ENCODE results near the gene PTDSS2. TPM values are rescaled to one million over a fixed set of nuclear protein-coding genes. Genes with fewer than 3 reads are reported as not detected.
A peak's percentile ranks its signal among the peaks of the same experiment; 100 is the strongest.

The PTDSS2 gene
- total RNA-seq, 1 donor from 2014 or later: 33.9 TPM

DNA sequence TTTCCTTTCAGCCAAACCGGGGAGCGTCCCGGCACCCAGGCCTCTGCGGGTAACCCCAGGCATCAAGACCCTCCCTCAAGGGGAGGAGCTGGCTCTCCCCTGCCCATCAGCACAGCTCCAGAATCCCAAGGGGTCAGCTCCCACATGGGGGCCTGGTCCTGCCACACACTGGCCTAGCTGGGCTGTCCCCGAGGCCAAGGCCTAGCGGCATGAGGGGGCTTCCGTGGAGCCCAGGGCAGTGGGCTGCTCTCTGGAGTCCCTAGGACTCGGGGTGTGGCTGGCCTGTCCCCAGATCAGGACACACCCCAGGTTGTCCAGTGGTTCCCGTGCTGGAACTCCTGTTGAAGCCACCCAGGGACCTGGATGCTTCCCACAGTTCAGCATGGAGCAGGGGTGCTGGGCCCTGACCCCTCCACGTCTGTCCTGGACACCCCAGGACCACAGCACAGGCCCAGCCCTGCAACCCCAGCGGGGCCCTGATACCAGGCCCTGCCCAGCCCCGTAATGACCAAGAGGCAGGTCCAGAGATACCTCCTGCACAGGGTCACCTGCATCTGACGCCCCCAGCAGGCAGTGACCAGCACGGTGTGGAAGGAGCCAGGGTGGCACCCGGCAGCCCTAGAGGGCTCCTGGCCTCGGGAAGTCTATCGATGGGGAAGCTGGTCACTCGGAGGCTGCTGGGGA is 79.8 kb downstream of the PTDSS2 start:
- H3K27me3 Mint-ChIP-seq (ENCODE audit: insufficient read depth): no peaks in the 10 kb centered on the region
- intact Hi-C loops (cut with micrococcal nuclease): no loop called here

GRCh38 chr11:530960-531831 is 81.1 kb downstream of the PTDSS2 start:
- H3K4me1 Mint-ChIP-seq (ENCODE audit: low read depth): peaks cover 6% of the 10 kb centered on the region
- no peaks in the 10 kb centered on the region for H3K27me3 Mint-ChIP-seq (ENCODE audit: insufficient read depth)
- DNase-seq (ENCODE audit: low spot score): no peak
- H3K36me3 Mint-ChIP-seq (ENCODE audit: low read depth): peaks cover 2% of the 10 kb centered on the region
- H3K9me3 Mint-ChIP-seq: no peaks in the 10 kb centered on the region
- peak overlapping the region; percentile 30 for H3K4me3 Mint-ChIP-seq
- intact Hi-C loops (cut with micrococcal nuclease): no loop called here
- H3K27ac Mint-ChIP-seq: no peak overlapping the region

More for the DNA sequence above, 79.8 kb downstream of the PTDSS2 start:
- H3K4me3 Mint-ChIP-seq: no peak overlapping the region
- H3K36me3 Mint-ChIP-seq (ENCODE audit: low read depth): peaks cover 2% of the 10 kb centered on the region
- DNase-seq (ENCODE audit: low spot score): no peak
- H3K9me3 Mint-ChIP-seq: no peaks in the 10 kb centered on the region
- peaks cover 4% of the 10 kb centered on the region for H3K4me1 Mint-ChIP-seq (ENCODE audit: low read depth)
- H3K27ac Mint-ChIP-seq: no peak overlapping the region

- Mint-ChIP-seq H3K27me3 (ENCODE audit: insufficient read depth) (no peaks in the 10 kb centered on the region), H3K4me3 (peak overlapping the region; percentile 58), H3K36me3 (ENCODE audit: low read depth) (peaks cover 2% of the 10 kb centered on the region), H3K9me3 (no peaks in the 10 kb centered on the region), H3K4me1 (ENCODE audit: low read depth) (peaks cover 9% of the 10 kb centered on the region), H3K27ac (no peak overlapping the region)
- intact Hi-C loops (cut with micrococcal nuclease): no loop called here
- DNase-seq (ENCODE audit: low spot score): no peak
Measured at GRCh38 chr11:531919-532526, 81.9 kb downstream of the PTDSS2 start.

DNA sequence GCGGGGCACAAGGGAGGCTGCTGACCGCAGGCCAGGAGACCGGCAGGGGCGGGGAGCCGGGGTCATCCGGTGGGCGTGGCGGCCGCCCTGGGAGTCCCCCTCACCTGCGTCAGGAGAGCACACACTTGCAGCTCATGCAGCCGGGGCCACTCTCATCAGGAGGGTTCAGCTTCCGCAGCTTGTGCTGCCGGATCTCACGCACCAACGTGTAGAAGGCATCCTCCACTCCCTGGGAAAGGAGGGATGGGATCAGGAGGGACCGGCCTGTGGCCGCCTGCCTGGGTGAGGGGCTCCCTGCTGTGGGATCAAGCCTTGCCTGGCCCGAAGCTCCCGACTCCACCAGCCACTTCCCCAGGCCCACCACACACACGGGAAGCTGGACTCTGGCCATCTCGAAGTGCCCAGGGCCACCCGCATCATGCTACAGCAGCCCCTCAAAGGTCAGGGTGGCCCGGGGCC is 82.5 kb downstream of the PTDSS2 start:
- intact Hi-C loops (cut with micrococcal nuclease): no loop called here
- Mint-ChIP-seq H3K4me1 (ENCODE audit: low read depth) (peaks cover 9% of the 10 kb centered on the region), H3K27ac (no peak overlapping the region), H3K4me3 (peak overlapping the region; percentile 5), H3K36me3 (ENCODE audit: low read depth) (peaks cover 2% of the 10 kb centered on the region), H3K27me3 (ENCODE audit: insufficient read depth) (no peaks in the 10 kb centered on the region), H3K9me3 (no peaks in the 10 kb centered on the region)
- DNase-seq (ENCODE audit: low spot score): no peak

DNA sequence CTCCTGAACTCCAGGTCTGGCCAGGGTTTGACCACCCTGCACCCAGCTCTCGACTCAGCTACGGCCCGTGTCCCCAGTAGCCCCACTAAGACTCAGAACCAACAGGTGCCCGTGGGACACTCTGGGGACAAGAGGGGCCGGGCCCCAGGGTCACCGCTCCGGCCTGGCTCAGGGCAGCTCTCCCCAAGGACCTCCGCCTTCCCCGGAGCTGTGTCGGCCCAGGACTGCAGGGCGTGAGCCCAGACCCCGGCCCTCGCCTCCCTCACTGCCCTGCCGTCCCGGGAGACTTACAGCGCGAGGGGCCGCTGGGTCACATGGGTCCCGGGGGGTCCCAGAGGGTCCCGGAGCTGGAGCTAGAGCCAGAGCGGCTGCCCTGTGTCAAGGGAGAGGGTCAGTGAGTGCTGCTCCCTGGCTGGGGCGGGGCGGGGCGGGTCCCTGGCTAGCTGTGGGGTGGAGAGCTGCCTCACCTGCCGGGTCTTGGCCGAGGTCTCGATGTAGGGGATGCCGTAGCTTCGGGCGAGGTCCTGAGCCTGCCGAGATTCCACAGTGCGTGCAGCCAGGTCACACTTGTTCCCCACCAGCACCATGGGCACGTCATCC is 83.0 kb downstream of the PTDSS2 start:
- no peak overlapping the region for H3K27ac Mint-ChIP-seq
- H3K9me3 Mint-ChIP-seq: no peaks in the 10 kb centered on the region
- intact Hi-C loops (cut with micrococcal nuclease): no loop called here
- peaks cover 2% of the 10 kb centered on the region for H3K36me3 Mint-ChIP-seq (ENCODE audit: low read depth)
- no peak overlapping the region for H3K4me3 Mint-ChIP-seq
- peaks cover 9% of the 10 kb centered on the region for H3K4me1 Mint-ChIP-seq (ENCODE audit: low read depth)
- H3K27me3 Mint-ChIP-seq (ENCODE audit: insufficient read depth): no peaks in the 10 kb centered on the region
- DNase-seq (ENCODE audit: low spot score): no peak

- intact Hi-C loops (cut with micrococcal nuclease): loop anchor here (1.0 kb wide), 1 partner anchor 15 kb away; no protein-coding TSS in a partner anchor
- Mint-ChIP-seq H3K9me3 (no peaks in the 10 kb centered on the region), H3K27me3 (ENCODE audit: insufficient read depth) (no peaks in the 10 kb centered on the region), H3K27ac (no peak overlapping the region), H3K4me3 (peak overlapping the region; percentile 75), H3K4me1 (ENCODE audit: low read depth) (peaks cover 9% of the 10 kb centered on the region), H3K36me3 (ENCODE audit: low read depth) (peaks cover 2% of the 10 kb centered on the region)
- DNase-seq (ENCODE audit: low spot score): no peak
Measured at GRCh38 chr11:533586-534395, 83.7 kb downstream of the PTDSS2 start.

GRCh38 chr11:534396-535209 is 84.5 kb downstream of the PTDSS2 start:
- Mint-ChIP-seq H3K27me3 (ENCODE audit: insufficient read depth) (no peaks in the 10 kb centered on the region), H3K36me3 (ENCODE audit: low read depth) (peaks cover 2% of the 10 kb centered on the region), H3K4me3 (peak overlapping the region; percentile 75), H3K4me1 (ENCODE audit: low read depth) (peaks cover 9% of the 10 kb centered on the region), H3K27ac (no peak overlapping the region), H3K9me3 (no peaks in the 10 kb centered on the region)
- intact Hi-C loops (cut with micrococcal nuclease): loop anchor here (1.0 to 5.0 kb wide), 4 partner anchors 16 to 326 kb away; no protein-coding TSS in a partner anchor
- no peak for DNase-seq (ENCODE audit: low spot score)

- peaks cover 9% of the 10 kb centered on the region for H3K4me1 Mint-ChIP-seq (ENCODE audit: low read depth)
- peaks cover 2% of the 10 kb centered on the region for H3K36me3 Mint-ChIP-seq (ENCODE audit: low read depth)
- no peaks in the 10 kb centered on the region for H3K27me3 Mint-ChIP-seq (ENCODE audit: insufficient read depth)
- DNase-seq (ENCODE audit: low spot score): no peak
- no peaks in the 10 kb centered on the region for H3K9me3 Mint-ChIP-seq
- no peak overlapping the region for H3K4me3 Mint-ChIP-seq
- no peak overlapping the region for H3K27ac Mint-ChIP-seq
- intact Hi-C loops (cut with micrococcal nuclease): loop anchor here (1.0 to 5.0 kb wide), 3 partner anchors 187 to 327 kb away; no protein-coding TSS in a partner anchor
Measured at GRCh38 chr11:535210-535518, 85.1 kb downstream of the PTDSS2 start.

DNA sequence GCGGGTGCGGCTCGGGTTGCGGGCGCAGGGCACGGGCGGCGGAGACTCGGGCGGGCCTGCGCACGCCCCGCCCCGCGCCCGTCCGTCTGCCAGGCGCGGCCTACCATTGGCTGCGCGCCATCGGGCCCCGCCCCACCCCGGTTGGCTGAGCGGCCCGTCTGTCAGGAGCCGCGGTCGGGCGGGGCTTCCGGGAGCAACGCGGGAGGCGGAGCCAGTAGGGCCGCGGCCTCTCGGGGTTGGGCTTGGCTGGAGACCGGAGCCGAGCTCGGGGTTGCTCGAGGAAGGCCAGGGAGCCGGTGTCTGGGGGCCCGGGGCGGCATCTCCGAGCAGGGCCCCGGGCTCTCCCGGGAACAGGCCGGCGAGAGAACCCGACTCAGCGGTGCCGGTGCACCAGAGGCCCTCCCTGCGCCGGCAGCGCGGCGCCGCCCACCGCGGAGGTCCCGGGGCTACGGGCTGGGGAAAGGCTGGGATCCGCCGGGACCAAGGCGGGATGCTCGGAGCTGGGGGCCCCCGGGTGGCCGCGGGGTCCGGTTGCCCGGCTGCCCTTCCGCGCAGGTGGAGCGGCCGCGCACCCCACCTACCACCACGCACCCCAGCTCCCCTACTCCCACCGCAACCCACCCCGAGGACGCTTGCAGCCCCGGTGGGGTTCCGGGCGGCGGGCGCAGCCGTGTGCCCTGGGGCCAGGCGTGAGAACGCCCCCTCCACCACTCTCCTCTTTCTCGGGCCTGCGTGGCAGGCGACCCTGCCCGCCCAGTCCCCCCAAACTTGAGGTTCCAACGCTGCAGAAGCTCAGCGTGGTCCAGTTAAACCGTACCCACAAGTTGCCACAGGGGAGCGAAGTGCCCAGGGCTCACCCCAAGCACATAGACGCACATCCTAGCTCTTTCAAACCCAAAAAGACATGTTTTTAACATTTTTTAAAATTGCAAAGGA is 85.7 kb downstream of the PTDSS2 start, which contains the start of gene HRAS:
Gene HRAS, minus strand, starts transcription at position 58 of the 936 bp plus-strand sequence.
- peaks cover 2% of the 10 kb centered on the region for H3K36me3 Mint-ChIP-seq (ENCODE audit: low read depth)
- H3K4me1 Mint-ChIP-seq (ENCODE audit: low read depth): peaks cover 9% of the 10 kb centered on the region
- intact Hi-C loops (cut with micrococcal nuclease): loop anchor here (1.0 to 5.0 kb wide), 4 partner anchors 33 to 327 kb away; no protein-coding TSS in a partner anchor
- H3K27me3 Mint-ChIP-seq (ENCODE audit: insufficient read depth): no peaks in the 10 kb centered on the region
- peak within 1 kb of the TSS; percentile 87 for H3K4me3 Mint-ChIP-seq
- H3K27ac Mint-ChIP-seq: peak within 1 kb of the TSS; percentile 89
- DNase-seq (ENCODE audit: low spot score): peak; percentile 97
- no peaks in the 10 kb centered on the region for H3K9me3 Mint-ChIP-seq

- peak; percentile 77 for DNase-seq (ENCODE audit: low spot score)
- intact Hi-C loops (cut with micrococcal nuclease): loop anchor here (1.0 to 5.0 kb wide), 8 partner anchors 18 to 185 kb away; partner anchors contain the start of genes LMNTD2, PHRF1, PTDSS2 and RASSF7
- Mint-ChIP-seq H3K4me3 (peak within 1 kb of the TSS; percentile 87), H3K36me3 (ENCODE audit: low read depth) (peaks cover under 1% of the 10 kb centered on the region), H3K4me1 (ENCODE audit: low read depth) (peaks cover 9% of the 10 kb centered on the region), H3K9me3 (no peaks in the 10 kb centered on the region), H3K27ac (peak within 1 kb of the TSS; percentile 89), H3K27me3 (ENCODE audit: insufficient read depth) (no peaks in the 10 kb centered on the region)
Measured at GRCh38 chr11:536841-537621, 87.0 kb downstream of the PTDSS2 start, which contains the start of gene LRRC56. LRRC56 (plus strand) TSS chr11:537527; CDS start chr11:540685, 3,158 bp downstream.
